ENCODE data around the gene SUPV3L1.

DNA sequence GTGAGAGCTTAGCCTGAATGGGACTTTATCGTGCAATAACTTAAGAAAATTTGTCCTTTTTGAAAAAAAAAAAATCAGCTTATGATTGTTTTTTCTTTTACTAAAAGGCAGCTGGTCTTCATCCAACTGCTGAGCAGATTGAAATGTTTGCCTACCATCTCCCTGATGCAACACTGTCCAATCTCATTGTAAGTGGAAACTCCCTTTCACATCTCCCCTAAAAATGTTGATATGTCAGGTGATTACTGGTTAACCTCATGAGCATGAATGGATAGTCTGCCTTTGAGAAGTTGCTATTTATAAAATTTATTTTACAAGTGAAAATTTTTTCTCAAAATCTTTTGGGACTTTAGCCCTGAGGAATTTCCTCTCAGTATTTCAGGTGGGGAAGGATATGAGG, 22.3 kb downstream of the SUPV3L1 start:
- TF ChIP-seq, protein P1, sequence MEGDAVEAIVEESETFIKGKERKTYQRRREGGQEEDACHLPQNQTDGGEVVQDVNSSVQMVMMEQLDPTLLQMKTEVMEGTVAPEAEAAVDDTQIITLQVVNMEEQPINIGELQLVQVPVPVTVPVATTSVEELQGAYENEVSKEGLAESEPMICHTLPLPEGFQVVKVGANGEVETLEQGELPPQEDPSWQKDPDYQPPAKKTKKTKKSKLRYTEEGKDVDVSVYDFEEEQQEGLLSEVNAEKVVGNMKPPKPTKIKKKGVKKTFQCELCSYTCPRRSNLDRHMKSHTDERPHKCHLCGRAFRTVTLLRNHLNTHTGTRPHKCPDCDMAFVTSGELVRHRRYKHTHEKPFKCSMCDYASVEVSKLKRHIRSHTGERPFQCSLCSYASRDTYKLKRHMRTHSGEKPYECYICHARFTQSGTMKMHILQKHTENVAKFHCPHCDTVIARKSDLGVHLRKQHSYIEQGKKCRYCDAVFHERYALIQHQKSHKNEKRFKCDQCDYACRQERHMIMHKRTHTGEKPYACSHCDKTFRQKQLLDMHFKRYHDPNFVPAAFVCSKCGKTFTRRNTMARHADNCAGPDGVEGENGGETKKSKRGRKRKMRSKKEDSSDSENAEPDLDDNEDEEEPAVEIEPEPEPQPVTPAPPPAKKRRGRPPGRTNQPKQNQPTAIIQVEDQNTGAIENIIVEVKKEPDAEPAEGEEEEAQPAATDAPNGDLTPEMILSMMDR (IDR thresholded peaks at IDR 0.05; ENCODE audit: insufficient read depth, low read length, poor library complexity, severe bottlenecking), result no peak
- TF ChIP-seq EZH2phosphoT487 (conservative IDR thresholded peaks at IDR 0.05; ENCODE audit: low read length), result no peak
